ENCODE data around the gene PIM3. TPM values are rescaled to one million over a fixed set of nuclear protein-coding genes. Genes with fewer than 3 reads are reported as not detected.

The PIM3 gene
- total and polyA plus RNA-seq, 2 of the 8 experiments (the other 6 are each of a cell fraction or from before 2014, with no cell fraction given): 22.6 to 30.0 TPM

- Histone ChIP-seq H2BK15ac (ENCODE audit: low read length) (no peak overlapping the region), H2AK5ac (ENCODE audit: low read depth, low read length) (no peak overlapping the region), H3K4me2 (ENCODE audit: insufficient read depth in 1 of 2, low read depth in 2 of 2, low read length in 2 of 2) (no peak overlapping the region), H2AFZ (ENCODE audit: low read length) (no peak overlapping the region), H4K5ac (ENCODE audit: insufficient read length, low read depth, low read length) (no peak overlapping the region), H3K4me1 (replicated peaks in 1 of 4; ENCODE audit: control insufficient read depth in 3 of 4, insufficient read depth in 4 of 4, low read length in 3 of 4) (peaks cover 0 to 5% (median 1%) of the 10 kb centered on the region in 4 experiments; a peak in 4 of 7 replicates), H4K91ac (replicated peaks; ENCODE audit: insufficient read length, low read length) (no peak overlapping the region), H4K20me1 (replicated peaks in 1 of 2; ENCODE audit: control insufficient read depth in 1 of 2, insufficient read depth in 2 of 2, low read length in 2 of 2) (peaks cover 0 to 2% of the 10 kb centered on the region in 2 experiments), H4K8ac (ENCODE audit: extremely low read depth, insufficient read depth, low read length) (no peak overlapping the region), H3K14ac (ENCODE audit: insufficient read length) (no peak overlapping the region), H3K9me3 (ENCODE audit: insufficient read depth in 2 of 2, low read depth in 1 of 2, low read length in 1 of 2) (no peaks in the 10 kb centered on the region), H2BK120ac (replicated peaks; ENCODE audit: low read depth, low read length) (no peak overlapping the region), H3K4me3 (ENCODE audit: extremely low read depth in 1 of 4, insufficient read depth in 2 of 4, low read depth in 3 of 4, low read length in 4 of 4) (no peak overlapping the region), H3K27me3 (replicated peaks in 1 of 4; ENCODE audit: control insufficient read depth in 3 of 4, extremely low read depth in 1 of 4, insufficient read depth in 3 of 4, low read length in 3 of 4) (no peaks in the 10 kb centered on the region; a peak in 2 of 7 replicates), H2BK20ac (ENCODE audit: low read length) (no peak overlapping the region), H3K23ac (ENCODE audit: insufficient read length) (no peak overlapping the region), H3K79me2 (ENCODE audit: control insufficient read depth in 1 of 2, insufficient read depth in 2 of 2, low read length in 2 of 2) (no peaks in the 10 kb centered on the region), H3K9ac (replicated peaks in 1 of 4; ENCODE audit: extremely low read depth in 1 of 4, low read depth in 3 of 4, low read length in 3 of 4) (no peak overlapping the region), H3K56ac (replicated peaks; ENCODE audit: insufficient read length, low read depth, low read length) (no peak overlapping the region), H2BK12ac (ENCODE audit: low read depth, low read length) (no peak overlapping the region), H3K27ac (ENCODE audit: low read depth, low read length) (no peak overlapping the region), H3K79me1 (ENCODE audit: low read depth, low read length) (no peaks in the 10 kb centered on the region), H3K36me3 (ENCODE audit: control insufficient read depth in 2 of 4, insufficient read depth in 4 of 4, low read length in 3 of 4) (peaks cover 0 to 3% (median 2%) of the 10 kb centered on the region in 4 experiments; a peak in 2 of 8 replicates), H3K4ac (replicated peaks; ENCODE audit: insufficient read length, low read depth, low read length) (no peak overlapping the region), H2BK5ac (ENCODE audit: low read depth, low read length) (no peak overlapping the region), H3K23me2 (ENCODE audit: low read depth, low read length) (peaks cover 7% of the 10 kb centered on the region; the same call in 1 of the 2 replicates), H3K18ac (ENCODE audit: extremely low read depth, low read length) (no peak overlapping the region)
- FAIRE-seq (no peak), DNase-seq (ENCODE audit: low read depth in 1 of 2, low spot score in 2 of 2) (no peak)
- TF ChIP-seq CBX8 (IDR thresholded peaks at IDR 0.05; ENCODE audit: borderline replicate concordance, low read depth, low read length) (no peak), ATF2 (IDR thresholded peaks at IDR 0.05; ENCODE audit: low read length) (no peak), RXRA (IDR thresholded peaks at IDR 0.05; ENCODE audit: insufficient read depth, low read depth, low read length) (no peak), SIRT6 (IDR thresholded peaks at IDR 0.05; ENCODE audit: low read length) (no peak), CTCF (IDR thresholded peaks at IDR 0.05; ENCODE audit: control extremely low read depth in 1 of 3, insufficient read depth in 1 of 3, low read depth in 1 of 3, low read length in 3 of 3) (peak in 2 of 3 experiments; percentile 9 to 14; a peak in 1 of 4 replicates)
- WGBS, 2 experiments (ENCODE audit: extremely low coverage in 1 of 2, insufficient coverage in 1 of 2, insufficient read length in 1 of 2, insufficient replicate concordance in 2 of 2, low coverage in 1 of 2, low lambda C conversion rate in 2 of 2, missing lambda C conversion rate in 1 of 2): 85% methylated on average over 16 of the region's 16 CpGs; no CpG with 5 or more reads in 1 of the 2 experiments
- ChIA-PET POLR2A (ENCODE audit: partially characterized antibody) (interaction anchor here (1.4 kb wide), 1 partner anchor 13 kb away, joined by 3 read pairs; no protein-coding TSS in a partner anchor), CTCF (ENCODE audit: partially characterized antibody) (interaction anchor here (0.9 to 1.0 kb wide), 2 partner anchors 107 to 120 kb away, joined by 3 read pairs; no protein-coding TSS in a partner anchor)
Measured at GRCh38 chr22:49923445-49923844, 37.1 kb upstream of the PIM3 start.

All from H1 (cell line).